Esophagus (tissue), 2 donors: ENCODE results near the gene NAB2. TPM values are rescaled to one million over a fixed set of nuclear protein-coding genes. Genes with fewer than 3 reads are reported as not detected.

Experiments
- H3K27ac ChIP-seq, 2 donors: one replicate each; pipeline ENCODE4 v1.5.1; 2013; ENCODE audit warnings: low read depth in 2 of 2, mild to moderate bottlenecking in 2 of 2, inconsistent platforms in 1 of 2, low read length in 1 of 2, moderate library complexity in 1 of 2
- H3K27me3 ChIP-seq, 2 donors: one replicate each; pipeline ENCODE4 v1.6.1; 2013; ENCODE audit warnings: low read length in 2 of 2, control low read depth in 1 of 2, mild to moderate bottlenecking in 1 of 2; ENCODE audit not compliant: insufficient read depth in 2 of 2, control insufficient read depth in 1 of 2
- H3K36me3 ChIP-seq, 2 donors: one replicate each; pipeline ENCODE4 v1.6.1; 2013; ENCODE audit warnings: low read length in 1 of 2; ENCODE audit not compliant: control insufficient read depth in 2 of 2, insufficient read depth in 2 of 2
- H3K4me1 ChIP-seq, 2 donors: one replicate each; pipeline ENCODE4 v1.6.1; 2013; ENCODE audit warnings: low read length in 1 of 2; ENCODE audit not compliant: control insufficient read depth in 2 of 2, insufficient read depth in 2 of 2
- H3K4me3 ChIP-seq, 2 donors: one replicate each; pipeline ENCODE4 v1.5.1; 2013; ENCODE audit warnings: low read length in 2 of 2, mild to moderate bottlenecking in 2 of 2, low read depth in 1 of 2, moderate library complexity in 1 of 2
- H3K9me3 ChIP-seq, 2 donors: one replicate each; pipeline ENCODE4 v1.6.1; 2013; ENCODE audit warnings: mild to moderate bottlenecking in 2 of 2, low read depth in 1 of 2, low read length in 1 of 2, moderate library complexity in 1 of 2; ENCODE audit not compliant: control insufficient read depth in 2 of 2, insufficient read depth in 1 of 2
- WGBS, 2 donors: extraction: QIAGEN DNeasy Blood & Tissue Kit; methylation state at CpG; one replicate each; pipeline ENCODE4 v1.1.7; 2013; 5-methylcytosine and 5-hydroxymethylcytosine counted together
- polyA plus RNA-seq, 2 donors: library from polyadenylated mRNA; stranded (reverse); fragments of 200-250 nt; gene quantifications; one replicate each; pipeline ENCODE4 v1.2.3, GENCODE V29; 2013
- donor health status: healthy with polysubstance abuse.
- donor health status: Bipolar disorder and iron deficiency.

Gene NAB2
- polyA plus RNA-seq, 2 donors = 11.6 to 19.3 TPM

- H3K4me3 ChIP-seq = no peak overlapping the region
- peaks cover 13 to 31% of the 10 kb centered on the region in 2 donors for H3K36me3 ChIP-seq
- H3K9me3 ChIP-seq = no peaks in the 10 kb centered on the region
- no peaks in the 10 kb centered on the region for H3K27me3 ChIP-seq
- peaks cover 0 to 6% of the 10 kb centered on the region in 2 donors for H3K4me1 ChIP-seq
- H3K27ac ChIP-seq = no peak overlapping the region
- 78 to 87% methylated on average over 6 of the region's 6 CpGs for WGBS, 2 donors
Measured at GRCh38 chr12:57139796-57140649, 51.1 kb downstream of the NAB2 start.

- H3K27ac ChIP-seq = no peak overlapping the region
- H3K4me1 ChIP-seq = peaks cover 0 to 2% of the 10 kb centered on the region in 2 donors
- 87 to 88% methylated on average over 8 of the region's 8 CpGs for WGBS, 2 donors
- H3K36me3 ChIP-seq = peaks cover 13 to 42% of the 10 kb centered on the region in 2 donors
- no peaks in the 10 kb centered on the region for H3K9me3 ChIP-seq
- H3K4me3 ChIP-seq = no peak overlapping the region
- H3K27me3 ChIP-seq = no peaks in the 10 kb centered on the region
Measured at GRCh38 chr12:57141249-57141648, 52.3 kb downstream of the NAB2 start.

GRCh38 chr12:57142121-57142520, 53.2 kb downstream of the NAB2 start:
- Histone ChIP-seq H3K27me3 (no peaks in the 10 kb centered on the region), H3K36me3 (peaks cover 13 to 46% of the 10 kb centered on the region in 2 donors), H3K4me3 (no peak overlapping the region), H3K4me1 (no peaks in the 10 kb centered on the region), H3K9me3 (no peaks in the 10 kb centered on the region), H3K27ac (no peak overlapping the region)
- WGBS, 2 donors = 83 to 87% methylated on average over 9 of the region's 9 CpGs

GRCh38 chr12:57142727-57143126, 53.8 kb downstream of the NAB2 start:
- H3K4me1 ChIP-seq = no peaks in the 10 kb centered on the region

GRCh38 chr12:57143454-57143853, 54.5 kb downstream of the NAB2 start:
- peaks cover 13 to 49% of the 10 kb centered on the region in 2 donors for H3K36me3 ChIP-seq
- no peaks in the 10 kb centered on the region for H3K27me3 ChIP-seq
- no peaks in the 10 kb centered on the region for H3K9me3 ChIP-seq
- no peak overlapping the region for H3K27ac ChIP-seq
- no peaks in the 10 kb centered on the region for H3K4me1 ChIP-seq
- no peak overlapping the region for H3K4me3 ChIP-seq
- WGBS, 2 donors = 81 to 87% methylated on average over 4 of the region's 4 CpGs

More at GRCh38 chr12:57142727-57143126, 53.8 kb downstream of the NAB2 start:
- no peaks in the 10 kb centered on the region for H3K9me3 ChIP-seq
- no peak overlapping the region for H3K4me3 ChIP-seq
- H3K27me3 ChIP-seq = no peaks in the 10 kb centered on the region
- H3K36me3 ChIP-seq = peaks cover 13 to 50% of the 10 kb centered on the region in 2 donors
- 73 to 77% methylated on average over 7 of the region's 7 CpGs for WGBS, 2 donors
- no peak overlapping the region for H3K27ac ChIP-seq

Other genes starting within 250 kb of the NAB2 start
- 10 to 100 TPM in 1 of 2 donors, 1 to 10 TPM in 1; 9.4 to 16.8 TPM for gene SDR9C7, start 154.7 kb upstream of the NAB2 start, polyA plus RNA-seq
- gene RDH16, start 131.5 kb upstream of the NAB2 start, polyA plus RNA-seq = under 1 TPM; 0.62 to 0.69 TPM
- 1 to 10 TPM; 1.2 to 1.4 TPM for gene ZBTB39, start 82.6 kb upstream of the NAB2 start, polyA plus RNA-seq
- under 1 TPM in 1 of 2 donors, not detected in 1; 0.16 TPM for gene TAC3, start 72.6 kb upstream of the NAB2 start, polyA plus RNA-seq
- gene MYO1A, start 39.0 kb upstream of the NAB2 start, polyA plus RNA-seq = under 1 TPM; 0.12 to 0.31 TPM
- 1 to 10 TPM; 3.0 TPM for gene NEMP1, start 10.3 kb upstream of the NAB2 start, polyA plus RNA-seq
- 100 to 1,000 TPM; 101 to 145 TPM for gene STAT6, start 22.2 kb downstream of the NAB2 start, polyA plus RNA-seq
- gene LRP1, start 39.4 kb downstream of the NAB2 start, polyA plus RNA-seq = 10 to 100 TPM; 29.6 to 47.6 TPM
- not detected for gene LRP1-AS, start 58.5 kb downstream of the NAB2 start, polyA plus RNA-seq
- 1 to 10 TPM in 1 of 2 donors, under 1 TPM in 1; 0.73 to 1.3 TPM for gene NXPH4, start 127.7 kb downstream of the NAB2 start, polyA plus RNA-seq
- gene SHMT2, start 140.6 kb downstream of the NAB2 start, polyA plus RNA-seq = 10 to 100 TPM; 19.8 to 69.5 TPM
- gene STAC3, start 162.1 kb downstream of the NAB2 start, polyA plus RNA-seq = 1 to 10 TPM in 1 of 2 donors, under 1 TPM in 1; 0.96 to 1.4 TPM